GM23338 (cell line): ENCODE results near the gene ARMC8. TPM values are rescaled to one million over a fixed set of nuclear protein-coding genes. Genes with fewer than 3 reads are reported as not detected.
A peak's percentile ranks its signal among the peaks of the same experiment; 100 is the strongest.
"Not testable (repeated sequence)": the region's sequence is repeated elsewhere in the genome, so short reads cannot be mapped to it uniquely, and the experiment has no call there.

Experiments
- ATAC-seq: fragments of 200-7000 bp; cut with Tn5 transposase; 3 replicates; pipeline ENCODE4 v1.9.1; 2020
- DNase-seq: peaks from one replicate; pipeline ENCODE4 v3.0.0-alpha.2; 2015; ENCODE audit warnings: low spot score
- H2AFZ ChIP-seq: fragments of 200-600 bp; sonication (generic); 2 replicates; pipeline ENCODE4 v1.8.0; 2016; ENCODE audit warnings: antibody characterized with exemption, mild to moderate bottlenecking, moderate library complexity
- H3F3A ChIP-seq: fragments of 200-600 bp; sonication (generic); replicated peaks from 2 replicates; pipeline ENCODE4 v1.8.0; 2017; ENCODE audit warnings: antibody characterized with exemption, mixed run types, low read depth
- H3K27ac ChIP-seq: fragments of 200-600 bp; sonication (generic); 2 replicates; pipeline ENCODE4 v1.6.1; 2016; ENCODE audit warnings: low read depth
- H3K27me3 ChIP-seq: fragments of 200-600 bp; sonication (generic); 2 replicates; pipeline ENCODE4 v1.8.0; 2016; ENCODE audit warnings: mild to moderate bottlenecking, mixed run types, moderate library complexity; ENCODE audit not compliant: insufficient read depth
- H3K36me3 ChIP-seq: fragments of 200-600 bp; sonication (generic); 2 replicates; pipeline ENCODE4 v1.8.0; 2016; ENCODE audit warnings: mild to moderate bottlenecking; ENCODE audit not compliant: insufficient read depth
- H3K4me1 ChIP-seq: fragments of 200-600 bp; sonication (generic); 2 replicates; pipeline ENCODE4 v1.8.0; 2016; ENCODE audit warnings: mild to moderate bottlenecking, moderate library complexity; ENCODE audit not compliant: insufficient read depth
- H3K4me2 ChIP-seq: fragments of 200-600 bp; sonication (generic); 2 replicates; pipeline ENCODE4 v1.7.1; 2017; ENCODE audit warnings: mixed run types
- H3K4me3 ChIP-seq: fragments of 200-600 bp; sonication (generic); 2 replicates; pipeline ENCODE4 v1.6.1; 2016; ENCODE audit warnings: mixed run types
- H3K79me2 ChIP-seq: fragments of 200-600 bp; sonication (generic); replicated peaks from 2 replicates; pipeline ENCODE4 v1.8.0; 2017; ENCODE audit warnings: mild to moderate bottlenecking; ENCODE audit not compliant: insufficient read depth
- H3K9me2 ChIP-seq: fragments of 200-600 bp; sonication (generic); 2 replicates; pipeline ENCODE4 v1.8.0; 2017; ENCODE audit not compliant: insufficient read depth
- H4K20me1 ChIP-seq: fragments of 200-600 bp; sonication (generic); replicated peaks from 2 replicates; pipeline ENCODE4 v1.8.0; 2017; ENCODE audit warnings: mild to moderate bottlenecking; ENCODE audit not compliant: insufficient read depth
- H3K27ac Mint-ChIP-seq: 2 replicates; pipeline ENCODE4 v1.8.0; 2020; ENCODE audit warnings: inconsistent platforms, mild to moderate bottlenecking, moderate library complexity, mixed read lengths
- H3K27me3 Mint-ChIP-seq: 3 replicates; pipeline ENCODE4 v1.8.0; 2022; ENCODE audit warnings: low read depth, mild to moderate bottlenecking, moderate library complexity, mixed read lengths, inconsistent platforms; ENCODE audit not compliant: insufficient read depth, poor library complexity
- H3K36me3 Mint-ChIP-seq: 3 replicates; pipeline ENCODE4 v1.8.0; 2021; ENCODE audit warnings: low read depth, mild to moderate bottlenecking, inconsistent platforms, moderate library complexity, mixed read lengths
- H3K4me1 Mint-ChIP-seq: 3 replicates; pipeline ENCODE4 v1.8.0; 2020; ENCODE audit warnings: mild to moderate bottlenecking, inconsistent platforms, mixed read lengths
- H3K4me3 Mint-ChIP-seq: 3 replicates; pipeline ENCODE4 v1.8.0; 2021; ENCODE audit warnings: moderate library complexity, mild to moderate bottlenecking, inconsistent platforms, mixed read lengths
- H3K9me3 Mint-ChIP-seq: 3 replicates; pipeline ENCODE4 v1.8.0; 2020; ENCODE audit warnings: moderate library complexity, mild to moderate bottlenecking, inconsistent platforms, mixed read lengths
- ETS1 ChIP-seq: IDR thresholded peaks from 2 replicates; pipeline ENCODE4 v1.6.1; 2016; ENCODE audit warnings: antibody characterized with exemption
- EZH2 ChIP-seq: fragments of 200-600 bp; sonication (generic); IDR thresholded peaks from one replicate; pipeline ENCODE4 v1.8.0; 2017; ENCODE audit warnings: antibody characterized with exemption, mild to moderate bottlenecking, low read depth; ENCODE audit not compliant: unreplicated experiment
- EZH2phosphoT487 ChIP-seq: fragments of 200-600 bp; sonication (generic); IDR thresholded peaks from one replicate; pipeline ENCODE4 v1.8.1; 2018; ENCODE audit warnings: antibody characterized with exemption; ENCODE audit not compliant: unreplicated experiment
- JUNB ChIP-seq: IDR thresholded peaks from one replicate; pipeline ENCODE4 v1.6.1; 2016; ENCODE audit warnings: antibody characterized with exemption; ENCODE audit not compliant: unreplicated experiment
- POLR2AphosphoS5 ChIP-seq: IDR thresholded peaks from 2 replicates; pipeline ENCODE4 v1.6.1; 2016; ENCODE audit warnings: antibody characterized with exemption, low read depth
- ZNF114 ChIP-seq: fragments of 250-450 bp; sonication (Bioruptor Pico); IDR thresholded peaks from 2 replicates; pipeline ENCODE4 v1.5.0; 2020; ENCODE audit warnings: mild to moderate bottlenecking, moderate library complexity
- ZNF331 ChIP-seq: fragments of 250-450 bp; sonication (Bioruptor Pico); IDR thresholded peaks from 2 replicates; pipeline ENCODE4 v1.5.0; 2020; ENCODE audit warnings: low read depth, mild to moderate bottlenecking, moderate library complexity
- polyA plus RNA-seq: library from polyadenylated mRNA; unstranded; fragments of >200 nt; fragmentation: Nextera tagmentation; extraction: Ambion mirVana; gene quantifications from 2 replicates; pipeline ENCODE4 v1.2.1, GENCODE V29; 2016
- total RNA-seq: library from RNA; depleted of rRNA; stranded (reverse); fragments of >200 nt; shearing (Covaris generic); gene quantifications from 2 replicates; pipeline ENCODE4 v1.2.3, GENCODE V29; 2014
- TF ChIP-seq, protein P1 (sequence below): fragments of 250-450 bp; sonication (Bioruptor Pico); IDR thresholded peaks from 2 replicates; pipeline ENCODE4 v1.5.0; 2020; ENCODE audit warnings: mild to moderate bottlenecking, moderate library complexity
- TF ChIP-seq, protein P2 (sequence below), 2 experiments: fragments of 200-600 bp in 1 of 2; sonication (generic) in 1 of 2; conservative IDR thresholded peaks; 2 replicates each; pipeline versions ENCODE4 v1.5.1 to v1.6.1; 2016 to 2017; ENCODE audit warnings: antibody characterized with exemption in 2 of 2, low read depth in 2 of 2, mild to moderate bottlenecking in 2 of 2, moderate library complexity in 1 of 2

The ARMC8 gene
- total and polyA plus RNA-seq, 2 experiments from 2014 or later, result 36.8 to 61.4 TPM

DNA sequence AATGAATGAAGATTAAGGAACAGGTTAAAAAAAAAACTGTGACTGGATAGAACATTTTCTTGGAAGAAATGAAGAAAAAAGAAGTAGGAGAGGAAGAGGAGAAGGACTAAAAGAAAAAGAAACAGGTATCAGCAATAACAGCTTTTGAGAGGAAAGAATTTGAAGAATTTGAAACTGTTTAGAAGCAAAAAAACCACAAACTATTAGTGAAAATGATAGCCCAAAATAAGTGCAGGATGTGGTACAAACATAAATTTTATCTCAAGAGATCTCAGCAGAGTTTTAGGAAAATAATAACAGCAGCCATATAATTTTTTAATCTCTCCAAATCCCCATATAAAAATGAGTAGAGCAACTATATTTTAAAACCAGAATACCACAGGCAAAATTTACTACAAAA lies 46.2 kb upstream of the ARMC8 start (continued):
- TF ChIP-seq, protein P1, sequence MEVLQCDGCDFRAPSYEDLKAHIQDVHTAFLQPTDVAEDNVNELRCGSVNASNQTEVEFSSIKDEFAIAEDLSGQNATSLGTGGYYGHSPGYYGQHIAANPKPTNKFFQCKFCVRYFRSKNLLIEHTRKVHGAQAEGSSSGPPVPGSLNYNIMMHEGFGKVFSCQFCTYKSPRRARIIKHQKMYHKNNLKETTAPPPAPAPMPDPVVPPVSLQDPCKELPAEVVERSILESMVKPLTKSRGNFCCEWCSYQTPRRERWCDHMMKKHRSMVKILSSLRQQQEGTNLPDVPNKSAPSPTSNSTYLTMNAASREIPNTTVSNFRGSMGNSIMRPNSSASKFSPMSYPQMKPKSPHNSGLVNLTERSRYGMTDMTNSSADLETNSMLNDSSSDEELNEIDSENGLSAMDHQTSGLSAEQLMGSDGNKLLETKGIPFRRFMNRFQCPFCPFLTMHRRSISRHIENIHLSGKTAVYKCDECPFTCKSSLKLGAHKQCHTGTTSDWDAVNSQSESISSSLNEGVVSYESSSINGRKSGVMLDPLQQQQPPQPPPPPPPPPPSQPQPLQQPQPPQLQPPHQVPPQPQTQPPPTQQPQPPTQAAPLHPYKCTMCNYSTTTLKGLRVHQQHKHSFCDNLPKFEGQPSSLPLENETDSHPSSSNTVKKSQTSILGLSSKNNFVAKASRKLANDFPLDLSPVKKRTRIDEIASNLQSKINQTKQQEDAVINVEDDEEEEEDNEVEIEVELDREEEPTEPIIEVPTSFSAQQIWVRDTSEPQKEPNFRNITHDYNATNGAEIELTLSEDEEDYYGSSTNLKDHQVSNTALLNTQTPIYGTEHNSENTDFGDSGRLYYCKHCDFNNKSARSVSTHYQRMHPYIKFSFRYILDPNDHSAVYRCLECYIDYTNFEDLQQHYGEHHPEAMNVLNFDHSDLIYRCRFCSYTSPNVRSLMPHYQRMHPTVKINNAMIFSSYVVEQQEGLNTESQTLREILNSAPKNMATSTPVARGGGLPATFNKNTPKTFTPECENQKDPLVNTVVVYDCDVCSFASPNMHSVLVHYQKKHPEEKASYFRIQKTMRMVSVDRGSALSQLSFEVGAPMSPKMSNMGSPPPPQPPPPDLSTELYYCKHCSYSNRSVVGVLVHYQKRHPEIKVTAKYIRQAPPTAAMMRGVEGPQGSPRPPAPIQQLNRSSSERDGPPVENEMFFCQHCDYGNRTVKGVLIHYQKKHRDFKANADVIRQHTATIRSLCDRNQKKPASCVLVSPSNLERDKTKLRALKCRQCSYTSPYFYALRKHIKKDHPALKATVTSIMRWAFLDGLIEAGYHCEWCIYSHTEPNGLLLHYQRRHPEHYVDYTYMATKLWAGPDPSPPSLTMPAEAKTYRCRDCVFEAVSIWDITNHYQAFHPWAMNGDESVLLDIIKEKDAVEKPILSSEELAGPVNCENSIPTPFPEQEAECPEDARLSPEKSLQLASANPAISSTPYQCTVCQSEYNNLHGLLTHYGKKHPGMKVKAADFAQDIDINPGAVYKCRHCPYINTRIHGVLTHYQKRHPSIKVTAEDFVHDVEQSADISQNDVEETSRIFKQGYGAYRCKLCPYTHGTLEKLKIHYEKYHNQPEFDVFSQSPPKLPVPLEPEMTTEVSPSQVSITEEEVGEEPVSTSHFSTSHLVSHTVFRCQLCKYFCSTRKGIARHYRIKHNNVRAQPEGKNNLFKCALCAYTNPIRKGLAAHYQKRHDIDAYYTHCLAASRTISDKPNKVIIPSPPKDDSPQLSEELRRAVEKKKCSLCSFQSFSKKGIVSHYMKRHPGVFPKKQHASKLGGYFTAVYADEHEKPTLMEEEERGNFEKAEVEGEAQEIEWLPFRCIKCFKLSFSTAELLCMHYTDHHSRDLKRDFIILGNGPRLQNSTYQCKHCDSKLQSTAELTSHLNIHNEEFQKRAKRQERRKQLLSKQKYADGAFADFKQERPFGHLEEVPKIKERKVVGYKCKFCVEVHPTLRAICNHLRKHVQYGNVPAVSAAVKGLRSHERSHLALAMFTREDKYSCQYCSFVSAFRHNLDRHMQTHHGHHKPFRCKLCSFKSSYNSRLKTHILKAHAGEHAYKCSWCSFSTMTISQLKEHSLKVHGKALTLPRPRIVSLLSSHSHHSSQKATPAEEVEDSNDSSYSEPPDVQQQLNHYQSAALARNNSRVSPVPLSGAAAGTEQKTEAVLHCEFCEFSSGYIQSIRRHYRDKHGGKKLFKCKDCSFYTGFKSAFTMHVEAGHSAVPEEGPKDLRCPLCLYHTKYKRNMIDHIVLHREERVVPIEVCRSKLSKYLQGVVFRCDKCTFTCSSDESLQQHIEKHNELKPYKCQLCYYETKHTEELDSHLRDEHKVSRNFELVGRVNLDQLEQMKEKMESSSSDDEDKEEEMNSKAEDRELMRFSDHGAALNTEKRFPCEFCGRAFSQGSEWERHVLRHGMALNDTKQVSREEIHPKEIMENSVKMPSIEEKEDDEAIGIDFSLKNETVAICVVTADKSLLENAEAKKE, result no peak
- TF ChIP-seq, protein P2, sequence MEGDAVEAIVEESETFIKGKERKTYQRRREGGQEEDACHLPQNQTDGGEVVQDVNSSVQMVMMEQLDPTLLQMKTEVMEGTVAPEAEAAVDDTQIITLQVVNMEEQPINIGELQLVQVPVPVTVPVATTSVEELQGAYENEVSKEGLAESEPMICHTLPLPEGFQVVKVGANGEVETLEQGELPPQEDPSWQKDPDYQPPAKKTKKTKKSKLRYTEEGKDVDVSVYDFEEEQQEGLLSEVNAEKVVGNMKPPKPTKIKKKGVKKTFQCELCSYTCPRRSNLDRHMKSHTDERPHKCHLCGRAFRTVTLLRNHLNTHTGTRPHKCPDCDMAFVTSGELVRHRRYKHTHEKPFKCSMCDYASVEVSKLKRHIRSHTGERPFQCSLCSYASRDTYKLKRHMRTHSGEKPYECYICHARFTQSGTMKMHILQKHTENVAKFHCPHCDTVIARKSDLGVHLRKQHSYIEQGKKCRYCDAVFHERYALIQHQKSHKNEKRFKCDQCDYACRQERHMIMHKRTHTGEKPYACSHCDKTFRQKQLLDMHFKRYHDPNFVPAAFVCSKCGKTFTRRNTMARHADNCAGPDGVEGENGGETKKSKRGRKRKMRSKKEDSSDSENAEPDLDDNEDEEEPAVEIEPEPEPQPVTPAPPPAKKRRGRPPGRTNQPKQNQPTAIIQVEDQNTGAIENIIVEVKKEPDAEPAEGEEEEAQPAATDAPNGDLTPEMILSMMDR (conservative IDR thresholded peaks at IDR 0.05; ENCODE audit: low read depth in 2 of 2), result no peak
- TF ChIP-seq EZH2phosphoT487 (no peak), EZH2 (no peak), ZNF331 (CRISPR knock-in tag) (no peak), ZNF114 (CRISPR knock-in tag) (no peak), POLR2AphosphoS5 (no peak), JUNB (no peak), ETS1 (no peak)

DNA sequence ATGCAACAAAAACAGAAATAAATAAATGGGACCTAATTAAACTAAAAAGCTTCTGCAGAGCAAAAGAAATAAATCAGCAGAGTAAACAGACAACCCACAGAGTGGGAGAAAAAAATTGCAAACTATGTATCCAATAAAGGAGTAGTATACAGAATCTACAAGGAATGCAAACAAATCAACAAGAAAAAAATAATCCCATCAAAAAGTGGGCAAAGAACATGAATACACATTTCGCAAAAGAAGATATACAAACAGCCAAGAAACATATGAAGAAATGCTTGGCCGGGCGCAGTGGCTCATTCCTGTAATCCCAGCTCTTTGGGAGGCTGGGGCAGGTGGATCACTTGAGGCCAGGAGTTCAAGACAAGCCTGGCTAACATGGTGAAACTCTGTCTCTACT lies 44.9 kb upstream of the ARMC8 start:
- H3K36me3 Mint-ChIP-seq, H4K20me1 ChIP-seq, H3K27me3 ChIP-seq, H3K4me1 Mint-ChIP-seq, H3K4me3 Mint-ChIP-seq, H3K27me3 Mint-ChIP-seq, H3K27ac ChIP-seq, ATAC-seq, H3K27ac Mint-ChIP-seq, H3K4me3 ChIP-seq, DNase-seq, H3K79me2 ChIP-seq, H3K9me3 Mint-ChIP-seq, H3K36me3 ChIP-seq, H3K4me2 ChIP-seq, H3F3A ChIP-seq, H3K4me1 ChIP-seq: not testable (repeated sequence)
- H2AFZ ChIP-seq, result peak overlapping the region; percentile 6; the same call in 1 of the 2 replicates
- H3K9me2 ChIP-seq, result peaks cover 16% of the 10 kb centered on the region; the same call in 1 of the 2 replicates
